Lower lobe of right lung (tissue), 2 donors: ENCODE data around the gene SH3BP4. TPM values are rescaled to one million over a fixed set of nuclear protein-coding genes. Genes with fewer than 3 reads are reported as not detected.
A peak's percentile ranks its signal among the peaks of the same experiment; 100 is the strongest.

Experiments
- ATAC-seq, 2 donors: fragments of 200-7000 bp; cut with Tn5 transposase; one replicate each; pipeline ENCODE4 v1.9.1; 2020 to 2022; ENCODE audit warnings: mild to moderate bottlenecking in 2 of 2, moderate library complexity in 2 of 2
- DNase-seq: peaks from one replicate; pipeline ENCODE4 v3.0.0-alpha.2; 2020
- H3K27ac ChIP-seq: fragments of 200-600 bp; one replicate; pipeline ENCODE4 v1.8.0; 2022
- H3K27me3 ChIP-seq: fragments of 200-600 bp; one replicate; pipeline ENCODE4 v1.8.0; 2022; ENCODE audit warnings: low read depth
- H3K36me3 ChIP-seq: fragments of 200-600 bp; one replicate; pipeline ENCODE4 v1.8.0; 2022; ENCODE audit warnings: mild to moderate bottlenecking
- H3K4me1 ChIP-seq: fragments of 200-600 bp; one replicate; pipeline ENCODE4 v1.8.0; 2022
- H3K4me3 ChIP-seq: fragments of 200-600 bp; one replicate; pipeline ENCODE4 v1.8.0; 2022; ENCODE audit warnings: mild to moderate bottlenecking
- H3K9me3 ChIP-seq: fragments of 200-600 bp; one replicate; pipeline ENCODE4 v1.8.0; 2022
- CTCF ChIP-seq: fragments of 200-600 bp; IDR thresholded peaks from one replicate; pipeline ENCODE4 v1.8.0; 2022; ENCODE audit warnings: antibody characterized with exemption, mild to moderate bottlenecking
- intact Hi-C: fragments of 100-400 bp; cut with DNase I; formaldehyde crosslinking; loops from one replicate; pipeline ENCODE4 v1.11.0; 2022
- total RNA-seq: library from RNA; stranded (reverse); fragmentation: NEBNext Ultra II Directional; extraction: Animal tissue kit (Norgen Biotek cat#: 25700); gene quantifications from one replicate; pipeline ENCODE4 v1.2.1, GENCODE V29; 2021
- donor health status: DM: no; HTN: yes; CAD: no; lungs with severe emphysema.

SH3BP4 gene
- total RNA-seq, 1 donor from 2014 or later: 36.8 TPM

- ATAC-seq (peak; percentile 84 to 89), DNase-seq (peak; percentile 94)
- intact Hi-C loops: no loop called here
- no peaks in the 10 kb centered on the region for H3K9me3 ChIP-seq
- no peak overlapping the region for H3K4me3 ChIP-seq
- H3K36me3 ChIP-seq: no peaks in the 10 kb centered on the region
- peaks cover 42% of the 10 kb centered on the region for H3K4me1 ChIP-seq
- no peak for TF ChIP-seq CTCF
- peak overlapping the region; percentile 2 for H3K27ac ChIP-seq
- no peaks in the 10 kb centered on the region for H3K27me3 ChIP-seq
Measured at GRCh38 chr2:234989183-234989701, 37.4 kb downstream of the SH3BP4 start.

- Histone ChIP-seq H3K27me3 (no peaks in the 10 kb centered on the region), H3K4me3 (no peak overlapping the region), H3K9me3 (no peaks in the 10 kb centered on the region), H3K4me1 (peaks cover 46% of the 10 kb centered on the region), H3K36me3 (peaks cover 1% of the 10 kb centered on the region), H3K27ac (no peak overlapping the region)
- intact Hi-C loops: no loop called here
- TF ChIP-seq CTCF: no peak
- no peak for DNase-seq
- no peak for ATAC-seq
Measured at GRCh38 chr2:234990300-234990699, 38.5 kb downstream of the SH3BP4 start.

- Histone ChIP-seq H3K36me3 (peaks cover 10% of the 10 kb centered on the region), H3K4me1 (peaks cover 46% of the 10 kb centered on the region), H3K4me3 (no peak overlapping the region), H3K27me3 (no peaks in the 10 kb centered on the region), H3K9me3 (no peaks in the 10 kb centered on the region), H3K27ac (no peak overlapping the region)
- intact Hi-C loops: no loop called here
- ATAC-seq (no peak), DNase-seq (no peak)
- no peak for TF ChIP-seq CTCF
Measured at GRCh38 chr2:234991290-234991689, 39.5 kb downstream of the SH3BP4 start.

- no peak for ATAC-seq
- no peak overlapping the region for H3K4me3 ChIP-seq
- DNase-seq: no peak
- no peaks in the 10 kb centered on the region for H3K27me3 ChIP-seq
- peaks cover 10% of the 10 kb centered on the region for H3K36me3 ChIP-seq
- no peak overlapping the region for H3K27ac ChIP-seq
- H3K9me3 ChIP-seq: no peaks in the 10 kb centered on the region
- intact Hi-C loops: no loop called here
- peaks cover 46% of the 10 kb centered on the region for H3K4me1 ChIP-seq
- no peak for TF ChIP-seq CTCF
Measured at GRCh38 chr2:234991793-234992192, 40.0 kb downstream of the SH3BP4 start.

GRCh38 chr2:234992196-234992595 is 40.4 kb downstream of the SH3BP4 start:
- no peak for TF ChIP-seq CTCF
- Histone ChIP-seq H3K9me3 (no peaks in the 10 kb centered on the region), H3K4me1 (peaks cover 46% of the 10 kb centered on the region), H3K27ac (no peak overlapping the region), H3K36me3 (peaks cover 12% of the 10 kb centered on the region), H3K4me3 (no peak overlapping the region), H3K27me3 (no peaks in the 10 kb centered on the region)
- DNase-seq (no peak), ATAC-seq (no peak)
- intact Hi-C loops: no loop called here
